ENCODE data around the gene SLC41A3.

The SLC41A3 gene

DNA sequence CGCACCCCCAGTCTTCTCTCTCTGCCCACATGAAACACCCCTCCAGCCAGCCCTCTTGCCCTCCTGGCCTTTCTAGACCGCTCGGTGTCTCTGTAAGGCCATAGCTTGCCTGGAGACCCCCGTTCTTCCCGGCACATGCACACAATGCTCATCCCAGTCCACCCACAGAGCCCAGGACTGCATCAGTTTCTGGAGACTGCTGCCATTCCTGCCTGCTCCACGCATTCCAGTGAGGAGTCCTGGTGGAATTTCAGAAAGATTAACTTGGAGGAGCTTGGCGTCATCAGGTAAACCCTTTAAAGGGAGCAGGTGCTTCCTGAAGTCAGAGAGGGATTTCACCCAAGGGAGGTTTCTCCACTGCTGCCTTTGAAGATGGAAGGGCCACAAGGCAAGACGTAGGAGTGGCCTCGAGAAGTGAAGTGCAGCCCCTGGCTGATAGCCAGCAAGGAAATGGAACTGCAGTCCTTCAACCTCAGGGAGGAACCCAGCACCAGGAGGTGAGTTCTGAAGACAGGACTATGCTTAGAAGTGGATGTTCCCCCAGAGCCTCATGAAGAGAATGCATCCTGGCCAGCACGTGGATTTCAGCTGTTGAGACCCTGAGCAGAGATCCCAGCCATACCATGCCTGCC, 19.2 kb downstream of the SLC41A3 start:
- Histone ChIP-seq H3K27ac (no peak overlapping the region), H3K36me3 (no peaks in the 10 kb centered on the region), H3K4me1 (ENCODE audit: control insufficient read depth in 1 of 2, insufficient read depth in 1 of 2, low read depth in 1 of 2, low read length in 1 of 2) (no peaks in the 10 kb centered on the region), H3K27me3 (no peaks in the 10 kb centered on the region), H3K4me3 (ENCODE audit: low read depth in 1 of 2, low read length in 1 of 2) (no peak overlapping the region), H3K9me3 (no peaks in the 10 kb centered on the region)
- TF ChIP-seq, protein P1, sequence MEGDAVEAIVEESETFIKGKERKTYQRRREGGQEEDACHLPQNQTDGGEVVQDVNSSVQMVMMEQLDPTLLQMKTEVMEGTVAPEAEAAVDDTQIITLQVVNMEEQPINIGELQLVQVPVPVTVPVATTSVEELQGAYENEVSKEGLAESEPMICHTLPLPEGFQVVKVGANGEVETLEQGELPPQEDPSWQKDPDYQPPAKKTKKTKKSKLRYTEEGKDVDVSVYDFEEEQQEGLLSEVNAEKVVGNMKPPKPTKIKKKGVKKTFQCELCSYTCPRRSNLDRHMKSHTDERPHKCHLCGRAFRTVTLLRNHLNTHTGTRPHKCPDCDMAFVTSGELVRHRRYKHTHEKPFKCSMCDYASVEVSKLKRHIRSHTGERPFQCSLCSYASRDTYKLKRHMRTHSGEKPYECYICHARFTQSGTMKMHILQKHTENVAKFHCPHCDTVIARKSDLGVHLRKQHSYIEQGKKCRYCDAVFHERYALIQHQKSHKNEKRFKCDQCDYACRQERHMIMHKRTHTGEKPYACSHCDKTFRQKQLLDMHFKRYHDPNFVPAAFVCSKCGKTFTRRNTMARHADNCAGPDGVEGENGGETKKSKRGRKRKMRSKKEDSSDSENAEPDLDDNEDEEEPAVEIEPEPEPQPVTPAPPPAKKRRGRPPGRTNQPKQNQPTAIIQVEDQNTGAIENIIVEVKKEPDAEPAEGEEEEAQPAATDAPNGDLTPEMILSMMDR (IDR thresholded peaks at IDR 0.05), result no peak

DNA sequence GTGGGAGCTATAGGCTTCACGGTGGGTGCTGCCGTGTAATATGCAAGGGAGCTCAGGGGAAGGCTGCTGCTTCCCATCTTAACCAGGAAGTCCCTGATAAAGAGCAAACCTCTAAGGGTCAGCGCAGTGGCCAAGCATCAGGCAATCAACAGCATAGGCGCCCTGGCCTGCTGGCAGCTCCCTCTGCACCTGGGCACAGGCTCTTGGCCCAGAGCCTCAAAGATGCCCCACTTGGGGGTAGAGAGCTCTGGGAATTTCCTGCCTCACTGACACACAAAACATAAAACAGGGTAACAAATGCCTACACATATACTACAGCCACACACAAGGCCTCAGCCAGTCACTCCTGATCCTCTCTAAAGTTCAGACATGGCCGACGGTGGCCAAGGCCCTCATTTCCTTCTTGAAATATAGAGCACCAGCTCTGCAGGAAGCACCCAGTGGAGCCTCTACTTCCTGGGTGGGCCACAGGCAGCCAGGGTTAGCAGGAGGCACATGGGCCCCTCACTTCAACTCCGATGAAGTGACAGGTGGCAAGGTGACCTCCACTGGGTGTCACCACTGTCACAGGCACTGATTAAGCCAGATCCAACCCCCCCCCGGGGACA, 20.5 kb downstream of the SLC41A3 start:
- Histone ChIP-seq H3K27me3 (no peaks in the 10 kb centered on the region), H3K4me3 (ENCODE audit: low read depth in 1 of 2, low read length in 1 of 2) (no peak overlapping the region), H3K4me1 (ENCODE audit: control insufficient read depth in 1 of 2, insufficient read depth in 1 of 2, low read depth in 1 of 2, low read length in 1 of 2) (no peaks in the 10 kb centered on the region), H3K27ac (no peak overlapping the region), H3K36me3 (no peaks in the 10 kb centered on the region), H3K9me3 (no peaks in the 10 kb centered on the region)
- TF ChIP-seq, protein P1 (IDR thresholded peaks at IDR 0.05), result no peak

DNA sequence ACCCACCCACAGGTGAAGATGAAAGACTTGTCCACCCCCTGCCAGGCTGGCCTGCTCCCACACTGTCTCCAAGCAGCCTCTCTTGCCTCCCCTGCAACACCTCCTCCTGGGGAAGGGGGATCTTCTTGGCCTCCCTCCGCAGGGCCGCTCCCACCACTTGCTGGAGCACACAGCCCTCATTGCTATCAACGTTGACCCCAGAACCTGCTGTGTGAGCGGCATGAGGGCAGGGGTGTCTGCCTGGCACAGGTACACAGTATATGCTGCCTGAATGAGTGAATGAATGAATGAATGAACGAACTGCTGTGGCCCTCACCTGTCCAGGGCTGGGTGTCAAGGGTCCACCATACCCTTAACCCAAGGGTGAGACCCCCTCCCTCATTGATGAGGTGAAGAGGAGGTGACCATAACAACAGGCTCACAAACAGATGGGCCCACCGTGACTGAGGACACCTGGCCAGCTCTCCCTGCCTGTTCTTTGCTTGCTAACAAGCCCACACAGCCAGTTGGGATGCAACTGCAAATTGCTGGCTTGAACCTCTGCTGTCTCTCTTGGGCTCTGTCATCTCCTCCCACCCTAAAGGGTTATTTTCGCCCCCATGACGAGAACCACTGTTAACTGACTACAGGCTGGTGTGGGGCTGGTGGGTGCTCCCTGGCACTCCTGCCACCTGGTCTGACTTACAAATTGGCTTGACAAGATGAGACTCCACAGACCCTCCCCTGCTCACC, 22.5 kb downstream of the SLC41A3 start:
- Histone ChIP-seq H3K4me1 (ENCODE audit: control insufficient read depth in 1 of 2, insufficient read depth in 1 of 2, low read depth in 1 of 2, low read length in 1 of 2) (no peaks in the 10 kb centered on the region), H3K27ac (no peak overlapping the region), H3K27me3 (no peaks in the 10 kb centered on the region), H3K36me3 (no peaks in the 10 kb centered on the region), H3K9me3 (no peaks in the 10 kb centered on the region), H3K4me3 (ENCODE audit: low read depth in 1 of 2, low read length in 1 of 2) (no peak overlapping the region)
- TF ChIP-seq, protein P1 (IDR thresholded peaks at IDR 0.05), result no peak

DNA sequence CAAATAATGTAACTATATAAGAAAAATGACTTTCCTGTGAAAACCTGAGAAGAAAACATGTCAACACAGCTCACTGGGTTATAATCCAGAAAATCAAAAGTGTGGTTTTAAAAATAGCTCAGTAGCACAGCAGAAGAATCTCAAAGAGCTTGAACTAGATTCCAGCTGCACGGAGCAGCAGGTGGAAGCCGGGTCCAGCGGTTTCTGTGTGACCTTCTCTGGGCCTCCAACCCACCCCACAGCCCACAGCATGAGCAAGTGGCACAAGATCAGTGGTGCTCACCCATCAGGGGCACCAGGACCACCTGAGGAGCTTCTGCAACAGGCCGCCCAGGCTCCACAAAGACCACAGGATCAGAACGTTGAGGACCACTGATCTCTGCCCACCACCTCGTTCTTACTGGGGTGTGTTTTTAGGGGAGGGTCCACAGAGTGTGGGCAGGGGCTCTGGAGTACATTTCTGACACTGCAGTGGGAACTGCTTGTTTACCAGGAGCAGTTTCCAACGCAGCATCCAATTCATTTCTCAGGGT, 23.2 kb downstream of the SLC41A3 start:
- TF ChIP-seq, protein P1 (IDR thresholded peaks at IDR 0.05), result no peak
- no peak overlapping the region for H3K4me3 ChIP-seq (ENCODE audit: low read depth in 1 of 2, low read length in 1 of 2)
- no peaks in the 10 kb centered on the region for H3K27me3 ChIP-seq

DNA sequence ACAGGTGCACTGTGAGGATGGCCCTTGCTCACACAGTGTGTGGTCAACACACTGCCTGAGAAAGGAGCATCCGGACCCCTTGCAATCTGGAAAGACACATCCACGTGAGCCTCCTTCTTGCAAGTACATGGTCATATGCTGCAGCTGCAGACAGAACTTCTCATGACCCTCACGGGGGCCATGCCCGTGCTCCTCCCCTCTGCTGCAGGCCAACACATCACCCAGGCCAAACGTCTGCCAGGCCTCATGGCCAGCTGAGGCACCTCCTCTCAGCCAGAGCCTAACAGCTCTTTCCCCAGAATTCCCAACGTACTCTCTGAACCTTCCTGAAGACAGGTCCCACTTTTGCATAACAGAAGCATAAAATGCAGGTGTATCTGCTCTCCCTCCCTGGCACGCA, 25.3 kb downstream of the SLC41A3 start:
- H3K9me3 ChIP-seq, result no peaks in the 10 kb centered on the region

More for the DNA sequence above, 23.2 kb downstream of the SLC41A3 start:
- no peaks in the 10 kb centered on the region for H3K36me3 ChIP-seq
- H3K9me3 ChIP-seq, result no peaks in the 10 kb centered on the region
- H3K4me1 ChIP-seq (ENCODE audit: control insufficient read depth in 1 of 2, insufficient read depth in 1 of 2, low read depth in 1 of 2, low read length in 1 of 2), result no peaks in the 10 kb centered on the region
- no peak overlapping the region for H3K27ac ChIP-seq

More for the DNA sequence above, 25.3 kb downstream of the SLC41A3 start:
- Histone ChIP-seq H3K4me3 (ENCODE audit: low read depth in 1 of 2, low read length in 1 of 2) (no peak overlapping the region), H3K27me3 (no peaks in the 10 kb centered on the region), H3K27ac (no peak overlapping the region), H3K36me3 (no peaks in the 10 kb centered on the region), H3K4me1 (ENCODE audit: control insufficient read depth in 1 of 2, insufficient read depth in 1 of 2, low read depth in 1 of 2, low read length in 1 of 2) (no peaks in the 10 kb centered on the region)
- TF ChIP-seq, protein P1 (IDR thresholded peaks at IDR 0.05), result no peak
